A549 (cell line): Measurements from ENCODE around the gene ZNF804A. TPM values are rescaled to one million over a fixed set of nuclear protein-coding genes. Genes with fewer than 3 reads are reported as not detected.

ENCODE experiments used
- ATAC-seq, 2 experiments: fragments of 200-7000 bp in 1 of 2; fragments of >200 bp in 1 of 2; cut with Nextera tagmentation in 1 of 2; cut with Tn5 transposase in 1 of 2; 3 replicates each; pipeline versions ENCODE4 v1.8.0 to v1.9.1; 2018 to 2020; ENCODE audit warnings: mild to moderate bottlenecking in 1 of 2, moderate library complexity in 1 of 2
- CTCF ChIA-PET: fragments of 300-600 bp; sonication (Branson Sonifier 250); formaldehyde crosslinking; extraction: SDS; loops from one replicate; lab custom pipeline; 2021; ENCODE audit warnings: antibody characterized with exemption, inconsistent platforms; lab: Yijun Ruan, JAX
- POLR2A ChIA-PET: fragments of 350-600 bp; formaldehyde crosslinking; extraction: SDS; loops from one replicate; lab custom pipeline; 2021; ENCODE audit warnings: antibody characterized with exemption, inconsistent platforms; lab: Yijun Ruan, JAX
- DNase-seq, 2 experiments: peaks; one replicate each; pipeline versions ENCODE4 v3.0.0 to v3.0.0-alpha.2; 2011 to 2016; ENCODE audit warnings: low read depth in 1 of 2, low spot score in 1 of 2
- FAIRE-seq: peaks from 2 replicates; lab custom pipeline; 2011; peaks lifted over from hg19 to GRCh38; lab: Jason Lieb, UNC
- H3K27ac ChIP-seq, 2 experiments: fragments of >200 bp; sonication (Bioruptor Twin); formaldehyde crosslinking; 3 replicates each; pipeline ENCODE4 v1.5.1; 2016 to 2017
- H3K4me1 ChIP-seq: fragments of >200 bp; sonication (Bioruptor Twin); formaldehyde crosslinking; 3 replicates; pipeline ENCODE4 v1.6.1; 2016
- H3K4me2 ChIP-seq: fragments of >200 bp; sonication (Bioruptor Twin); formaldehyde crosslinking; 3 replicates; pipeline ENCODE4 v1.6.1; 2016
- H3K4me3 ChIP-seq: fragments of >200 bp; sonication (Bioruptor Twin); formaldehyde crosslinking; 3 replicates; pipeline ENCODE4 v1.5.1; 2016
- H3K9me3 ChIP-seq: fragments of >200 bp; sonication (Bioruptor Twin); formaldehyde crosslinking; 3 replicates; pipeline ENCODE4 v1.6.1; 2016
- ATOH8 ChIP-seq: fragments of 250-450 bp; sonication (Bioruptor Pico); IDR thresholded peaks from 2 replicates; pipeline ENCODE4 v1.5.0; 2020; ENCODE audit warnings: low read depth, mild to moderate bottlenecking, moderate library complexity
- CBX2 ChIP-seq: fragments of 200-600 bp; sonication (generic); IDR thresholded peaks from 2 replicates; pipeline ENCODE4 v1.6.1; 2016; ENCODE audit warnings: low read depth, mild to moderate bottlenecking, borderline replicate concordance
- EHMT2 ChIP-seq: fragments of 200-600 bp; sonication (generic); IDR thresholded peaks from 2 replicates; pipeline ENCODE4 v1.6.1; 2016; ENCODE audit warnings: antibody characterized with exemption, low read depth, mild to moderate bottlenecking, moderate library complexity
- EP300 ChIP-seq, 2 experiments: fragments of >200 bp; sonication (Bioruptor Twin); formaldehyde crosslinking; IDR thresholded peaks; 2 replicates in 1 of 2; 3 replicates in 1 of 2; pipeline ENCODE4 v1.6.1; 2016 to 2017
- ESRRA ChIP-seq: fragments of 150-350 bp; IDR thresholded peaks from 2 replicates; pipeline ENCODE4 v1.6.1; 2014; ENCODE audit warnings: mild to moderate bottlenecking, low read length, borderline replicate concordance
- FOSB ChIP-seq: fragments of 250-450 bp; sonication (Bioruptor Pico); IDR thresholded peaks from 2 replicates; pipeline ENCODE4 v1.5.0; 2020; ENCODE audit warnings: mild to moderate bottlenecking, moderate library complexity
- FOSL2 ChIP-seq, 2 experiments: fragments of 450-650 bp in 1 of 2; fragments of >200 bp in 1 of 2; sonication (Bioruptor Twin) in 1 of 2; formaldehyde crosslinking; IDR thresholded peaks; 2 replicates each; pipeline versions ENCODE4 v1.5.0 to v1.6.1; 2016 to 2020; ENCODE audit warnings: mild to moderate bottlenecking in 1 of 2, moderate library complexity in 1 of 2
- GATA3 ChIP-seq: IDR thresholded peaks from 2 replicates; pipeline ENCODE4 v1.6.1; 2012; ENCODE audit warnings: borderline replicate concordance
- HOXB5 ChIP-seq: fragments of 250-450 bp; sonication (Bioruptor Pico); IDR thresholded peaks from 2 replicates; pipeline ENCODE4 v1.5.0; 2020; ENCODE audit warnings: mild to moderate bottlenecking, moderate library complexity
- JUNB ChIP-seq: fragments of >200 bp; sonication (Bioruptor Twin); formaldehyde crosslinking; IDR thresholded peaks from 2 replicates; pipeline ENCODE4 v1.6.1; 2016
- MAX ChIP-seq: IDR thresholded peaks from 2 replicates; pipeline ENCODE4 v1.6.1; 2012
- NFE2L2 ChIP-seq: fragments of 150-350 bp; conservative IDR thresholded peaks from 2 replicates; pipeline ENCODE4 v1.6.1; 2014; ENCODE audit warnings: low read length
- NPAS2 ChIP-seq: fragments of 250-450 bp; sonication (Bioruptor Pico); IDR thresholded peaks from 2 replicates; pipeline ENCODE4 v1.8.0; 2022; ENCODE audit warnings: mild to moderate bottlenecking, moderate library complexity, borderline replicate concordance
- POLR2A ChIP-seq: IDR thresholded peaks from 2 replicates; pipeline ENCODE4 v1.6.1; 2012; ENCODE audit warnings: mild to moderate bottlenecking, low read length
- POLR2AphosphoS2 ChIP-seq: conservative IDR thresholded peaks from 2 replicates; pipeline ENCODE4 v1.6.1; 2012; ENCODE audit warnings: low read length, improper control_type of control experiment, inconsistent platforms
- RARB ChIP-seq: fragments of 250-450 bp; sonication (Bioruptor Pico); IDR thresholded peaks from 2 replicates; pipeline ENCODE4 v1.8.0; 2021; ENCODE audit warnings: mild to moderate bottlenecking, moderate library complexity
- RCOR1 ChIP-seq: fragments of 150-350 bp; IDR thresholded peaks from 2 replicates; pipeline ENCODE4 v1.6.1; 2014; ENCODE audit warnings: antibody characterized with exemption, low read length, low read depth
- REST ChIP-seq: fragments of 200-600 bp; sonication (generic); IDR thresholded peaks from 2 replicates; pipeline ENCODE4 v1.6.1; 2016; ENCODE audit warnings: antibody characterized with exemption, mild to moderate bottlenecking, moderate library complexity
- RFX5 ChIP-seq: fragments of 450-650 bp; IDR thresholded peaks from 2 replicates; pipeline ENCODE4 v1.7.1; 2014; ENCODE audit warnings: antibody characterized with exemption, mild to moderate bottlenecking, moderate library complexity
- SREBF2 ChIP-seq: fragments of 450-650 bp; IDR thresholded peaks from 2 replicates; pipeline ENCODE4 v1.6.1; 2014; ENCODE audit warnings: mild to moderate bottlenecking, moderate library complexity
- TFCP2L1 ChIP-seq: fragments of 250-450 bp; sonication (Bioruptor Pico); IDR thresholded peaks from 2 replicates; pipeline ENCODE4 v1.5.0; 2021; ENCODE audit warnings: mild to moderate bottlenecking
- TP53 ChIP-seq: fragments of 250-450 bp; sonication (Bioruptor Pico); IDR thresholded peaks from 2 replicates; pipeline ENCODE4 v1.5.0; 2021; ENCODE audit warnings: mild to moderate bottlenecking, moderate library complexity
- ZFP36 ChIP-seq: fragments of 450-650 bp; IDR thresholded peaks from 2 replicates; pipeline ENCODE4 v1.6.1; 2014; ENCODE audit warnings: borderline replicate concordance; ENCODE audit not compliant: partially characterized antibody
- ZSCAN20 ChIP-seq: fragments of 250-450 bp; sonication (Bioruptor Pico); IDR thresholded peaks from 2 replicates; pipeline ENCODE4 v1.8.0; 2022; ENCODE audit warnings: mild to moderate bottlenecking, moderate library complexity
- WGBS: methylation state at CpG from one replicate; pipeline ENCODE4 v1.1.6; 2017; ENCODE audit errors: missing lambda C conversion rate; 5-methylcytosine and 5-hydroxymethylcytosine counted together
- polyA plus RNA-seq, 4 experiments: library from polyadenylated mRNA; depleted of rRNA in 3 of 4; stranded (reverse); fragments of >200 nt; fragmentation: RNase III in 1 of 4; extraction: RNeasy Plus Mini Kit Qiagen cat#74134 plus additional on column Dnase treatment in 1 of 4; gene quantifications; 2 replicates in 3 of 4; 3 replicates in 1 of 4; pipeline ENCODE4 v1.2.3, GENCODE V29; 2011 to 2017
- TF ChIP-seq, protein P1 (sequence below): fragments of 250-450 bp; sonication (Bioruptor Pico); IDR thresholded peaks from 2 replicates; pipeline ENCODE4 v1.5.0; 2021; ENCODE audit warnings: mild to moderate bottlenecking, moderate library complexity, borderline replicate concordance

The ZNF804A gene
- polyA plus RNA-seq, 2 of the 4 experiments (the other 2 are of a cell fraction): not detected

DNA sequence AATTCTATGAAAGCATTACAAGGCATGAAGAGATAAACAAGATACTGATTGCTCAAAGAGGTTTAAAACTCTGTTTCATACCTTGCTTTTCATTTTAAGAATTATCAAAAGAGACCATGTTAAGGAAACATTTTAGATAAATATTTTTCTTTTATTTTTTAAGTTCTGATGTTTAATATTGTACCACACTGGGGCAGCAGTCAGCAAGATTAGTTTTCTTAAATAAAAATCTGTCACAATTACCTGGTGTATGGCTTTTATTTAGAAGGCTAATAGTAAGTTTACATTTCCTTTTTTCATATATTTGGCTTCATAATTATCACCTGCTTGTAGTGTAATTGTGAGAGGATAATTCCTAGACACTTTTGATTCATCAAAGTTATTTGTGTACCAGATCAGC is 46.4 kb downstream of the ZNF804A start:
- DNase-seq: no peak
- Histone ChIP-seq H3K4me1 (no peaks in the 10 kb centered on the region), H3K9me3 (no peaks in the 10 kb centered on the region), H3K4me2 (no peak overlapping the region), H3K4me3 (no peak overlapping the region), H3K27ac (no peak overlapping the region)
- POLR2A ChIA-PET: no interaction called here
- TF ChIP-seq NPAS2 (no peak), SREBF2 (no peak), RCOR1 (no peak), ESRRA (no peak), NFE2L2 (no peak)
- FAIRE-seq: no peak
- ATAC-seq: no peak
- CTCF ChIA-PET: no interaction called here

DNA sequence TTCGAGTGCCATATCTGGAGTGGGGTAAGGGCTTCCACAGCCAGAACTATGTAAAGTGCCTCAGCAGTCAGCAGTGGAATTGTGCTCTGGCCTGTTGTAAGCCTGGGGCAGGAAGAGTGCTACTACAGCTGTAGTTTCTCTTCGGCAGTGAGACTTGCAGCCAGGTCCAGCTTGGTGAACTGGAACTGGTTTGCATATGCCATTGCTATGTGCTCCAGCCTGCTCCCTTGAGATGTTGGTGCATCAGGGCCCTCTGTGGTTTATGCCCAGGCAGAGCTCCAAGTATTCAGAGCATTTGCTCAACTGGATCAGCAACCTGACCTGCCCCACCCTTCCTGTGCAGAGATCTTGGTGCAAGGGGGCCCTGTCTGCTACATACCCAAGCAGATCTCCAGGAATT is 47.8 kb downstream of the ZNF804A start:
- ChIA-PET POLR2A (no interaction called here), CTCF (no interaction called here)
- Histone ChIP-seq H3K27ac (no peak overlapping the region), H3K4me2 (no peak overlapping the region), H3K4me3 (no peak overlapping the region), H3K4me1 (no peaks in the 10 kb centered on the region), H3K9me3 (no peaks in the 10 kb centered on the region)
- ATAC-seq (no peak), DNase-seq (no peak), FAIRE-seq (no peak)
- WGBS: 17% methylated on average over 2 of the region's 2 CpGs
- TF ChIP-seq EP300 (IDR thresholded peaks at IDR 0.05) (no peak), POLR2A (no peak), SREBF2 (no peak), ZFP36 (no peak), RARB (CRISPR knock-in tag) (no peak), REST (no peak), ATOH8 (no peak), EHMT2 (no peak), FOSB (CRISPR knock-in tag) (no peak), FOSL2 (IDR thresholded peaks at IDR 0.05) (no peak), FOSL2 (CRISPR knock-in tag; IDR thresholded peaks at IDR 0.05) (no peak), TP53 (CRISPR knock-in tag) (no peak)
- TF ChIP-seq, protein P1, sequence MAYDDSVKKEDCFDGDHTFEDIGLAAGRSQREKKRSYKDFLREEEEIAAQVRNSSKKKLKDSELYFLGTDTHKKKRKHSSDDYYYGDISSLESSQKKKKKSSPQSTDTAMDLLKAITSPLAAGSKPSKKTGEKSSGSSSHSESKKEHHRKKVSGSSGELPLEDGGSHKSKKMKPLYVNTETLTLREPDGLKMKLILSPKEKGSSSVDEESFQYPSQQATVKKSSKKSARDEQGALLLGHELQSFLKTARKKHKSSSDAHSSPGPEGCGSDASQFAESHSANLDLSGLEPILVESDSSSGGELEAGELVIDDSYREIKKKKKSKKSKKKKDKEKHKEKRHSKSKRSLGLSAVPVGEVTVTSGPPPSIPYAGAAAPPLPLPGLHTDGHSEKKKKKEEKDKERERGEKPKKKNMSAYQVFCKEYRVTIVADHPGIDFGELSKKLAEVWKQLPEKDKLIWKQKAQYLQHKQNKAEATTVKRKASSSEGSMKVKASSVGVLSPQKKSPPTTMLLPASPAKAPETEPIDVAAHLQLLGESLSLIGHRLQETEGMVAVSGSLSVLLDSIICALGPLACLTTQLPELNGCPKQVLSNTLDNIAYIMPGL (CRISPR knock-in tag): no peak
- TF ChIP-seq, all 56 proteins: peak for 0

GRCh38 chr2:184646593-184646992 is 48.3 kb downstream of the ZNF804A start:
- Histone ChIP-seq H3K9me3 (no peaks in the 10 kb centered on the region), H3K4me2 (no peak overlapping the region), H3K4me3 (no peak overlapping the region), H3K4me1 (no peaks in the 10 kb centered on the region), H3K27ac (no peak overlapping the region)
- ATAC-seq (no peak), FAIRE-seq (no peak), DNase-seq (no peak)
- ChIA-PET POLR2A (no interaction called here), CTCF (no interaction called here)
- TF ChIP-seq REST (no peak), TFCP2L1 (no peak), RFX5 (no peak), CBX2 (no peak), ZFP36 (no peak), RARB (CRISPR knock-in tag) (no peak), MAX (no peak), POLR2AphosphoS2 (no peak), JUNB (no peak), POLR2A (no peak), GATA3 (no peak), SREBF2 (no peak), ZSCAN20 (no peak), HOXB5 (no peak)
- WGBS: 51% methylated on average over 3 of the region's 4 CpGs
